Subcutaneous abdominal adipose tissue (tissue), 5 donors: ENCODE results near the gene GNAS.

ENCODE experiments used
- H3K27ac ChIP-seq: one replicate; pipeline ENCODE4 v1.7.0; 2013; ENCODE audit warnings: low read depth, mild to moderate bottlenecking, inconsistent platforms, low read length, moderate library complexity
- H3K27me3 ChIP-seq, 5 donors: one replicate each; pipeline ENCODE4 v1.7.0; 2013; ENCODE audit warnings: low read length in 5 of 5, inconsistent platforms in 1 of 5; ENCODE audit not compliant: control insufficient read depth in 5 of 5, insufficient read depth in 4 of 5
- H3K36me3 ChIP-seq, 5 donors: one replicate each; pipeline ENCODE4 v1.7.0; 2013; ENCODE audit warnings: low read length in 5 of 5; ENCODE audit not compliant: control insufficient read depth in 5 of 5, insufficient read depth in 5 of 5
- H3K4me1 ChIP-seq, 5 donors: one replicate each; pipeline ENCODE4 v1.7.0; 2013; ENCODE audit warnings: low read length in 5 of 5, mild to moderate bottlenecking in 3 of 5, moderate library complexity in 1 of 5; ENCODE audit not compliant: control insufficient read depth in 5 of 5, insufficient read depth in 5 of 5
- H3K4me3 ChIP-seq, 5 donors: one replicate each; pipeline ENCODE4 v1.7.0; 2013; ENCODE audit warnings: low read length in 5 of 5, low read depth in 1 of 5
- H3K9ac ChIP-seq, 5 donors: one replicate each; pipeline ENCODE4 v1.7.0; 2013; ENCODE audit warnings: low read length in 5 of 5, mild to moderate bottlenecking in 4 of 5, moderate library complexity in 3 of 5
- H3K9me3 ChIP-seq, 5 donors: one replicate each; pipeline ENCODE4 v1.7.0; 2013; ENCODE audit warnings: low read length in 5 of 5; ENCODE audit not compliant: control insufficient read depth in 5 of 5
- donor health status: healthy.
- donor health status: healthy.
- donor health status: healthy.
- donor health status: healthy.
- donor health status: healthy.

Gene GNAS

DNA sequence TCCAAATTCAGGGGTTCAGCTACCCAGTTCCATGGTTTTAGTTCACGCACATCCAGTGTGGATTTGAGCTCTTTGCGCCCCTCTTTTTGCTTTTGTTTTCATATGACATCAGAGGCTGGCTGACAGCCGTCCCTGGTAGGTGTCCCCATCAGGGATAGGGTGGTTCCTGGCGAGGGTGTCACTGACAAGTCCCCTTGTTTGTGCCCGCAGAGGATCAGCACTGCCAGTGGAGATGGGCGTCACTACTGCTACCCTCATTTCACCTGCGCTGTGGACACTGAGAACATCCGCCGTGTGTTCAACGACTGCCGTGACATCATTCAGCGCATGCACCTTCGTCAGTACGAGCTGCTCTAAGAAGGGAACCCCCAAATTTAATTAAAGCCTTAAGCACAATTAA is 58.0 kb downstream of the GNAS start:
- H3K36me3 ChIP-seq: peaks cover 23 to 54% (median 44%) of the 10 kb centered on the region in 5 donors
- H3K9ac ChIP-seq: no peak overlapping the region
- H3K4me3 ChIP-seq: no peak overlapping the region
- H3K27ac ChIP-seq: no peak overlapping the region
- peaks cover 6 to 42% (median 32%) of the 10 kb centered on the region in 5 donors for H3K4me1 ChIP-seq
- H3K9me3 ChIP-seq: no peaks in the 10 kb centered on the region
- no peaks in the 10 kb centered on the region for H3K27me3 ChIP-seq

DNA sequence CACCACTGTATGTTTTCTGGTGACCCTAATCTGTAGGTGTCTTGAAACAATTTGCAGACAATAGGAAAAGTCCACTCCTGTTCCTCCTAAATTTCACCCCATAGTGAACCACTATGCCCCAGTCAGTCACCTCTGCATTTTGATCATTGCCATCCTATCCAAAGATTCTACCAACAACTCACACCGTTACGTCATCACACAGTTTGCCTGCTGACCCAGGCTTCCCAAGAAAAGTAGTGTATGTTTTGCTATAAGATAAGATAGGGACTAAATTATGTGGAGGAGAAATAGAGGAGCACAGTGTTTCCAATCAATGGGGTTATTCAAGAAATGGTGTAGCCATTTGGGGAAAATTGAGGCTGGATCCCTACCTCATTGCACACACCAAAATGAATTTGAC is 58.8 kb downstream of the GNAS start:
- Histone ChIP-seq H3K27me3 (no peaks in the 10 kb centered on the region), H3K9ac (no peak overlapping the region), H3K36me3 (peaks cover 17 to 46% (median 36%) of the 10 kb centered on the region in 5 donors), H3K4me1 (peaks cover 6 to 34% (median 27%) of the 10 kb centered on the region in 5 donors), H3K4me3 (no peak overlapping the region), H3K27ac (no peak overlapping the region), H3K9me3 (no peaks in the 10 kb centered on the region)

DNA sequence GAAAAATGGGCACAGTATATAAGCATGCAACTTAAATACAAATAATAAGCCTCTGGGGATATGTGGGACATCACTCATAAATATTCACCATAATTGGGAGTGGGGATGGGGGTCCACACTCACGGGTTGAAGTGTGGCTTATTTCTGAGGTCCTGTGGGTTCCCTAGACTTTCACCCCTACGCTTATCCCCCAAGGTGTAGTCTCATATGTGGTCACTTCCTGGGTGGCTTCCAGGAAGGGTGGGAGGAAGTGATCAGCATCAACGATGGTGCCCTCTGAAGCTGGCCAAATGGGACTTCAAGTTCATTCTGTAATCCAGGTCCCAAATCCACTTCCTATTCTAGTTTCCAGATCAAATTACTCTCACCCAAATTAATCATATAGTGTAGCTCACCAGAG is 59.5 kb downstream of the GNAS start:
- H3K9ac ChIP-seq: no peak overlapping the region
- H3K27me3 ChIP-seq: no peaks in the 10 kb centered on the region
- H3K36me3 ChIP-seq: peaks cover 17 to 43% (median 36%) of the 10 kb centered on the region in 5 donors
- H3K4me1 ChIP-seq: peaks cover 6 to 28% (median 22%) of the 10 kb centered on the region in 5 donors
- H3K27ac ChIP-seq: no peak overlapping the region
- no peak overlapping the region for H3K4me3 ChIP-seq
- no peaks in the 10 kb centered on the region for H3K9me3 ChIP-seq

DNA sequence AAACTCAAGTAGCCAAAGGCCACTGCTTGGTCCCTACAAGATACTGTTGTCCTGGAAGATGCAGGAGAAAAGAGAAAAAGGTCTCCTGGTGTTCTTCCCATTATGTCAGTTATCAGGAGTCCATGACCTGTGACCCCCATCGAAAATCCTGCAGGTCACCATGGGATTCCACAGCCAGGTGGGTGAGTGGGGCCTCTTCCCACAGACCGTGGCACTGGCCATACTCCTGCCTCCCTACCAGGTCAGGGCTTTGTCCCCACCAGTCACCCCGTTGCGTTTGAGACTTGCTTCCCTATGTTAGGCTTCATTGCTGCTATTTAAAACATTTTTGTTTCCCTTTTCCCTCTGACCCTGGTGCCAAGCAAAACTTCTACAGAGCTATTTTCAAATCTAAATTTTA is 60.6 kb downstream of the GNAS start:
- H3K9me3 ChIP-seq: no peaks in the 10 kb centered on the region
- no peak overlapping the region for H3K27ac ChIP-seq
- no peak overlapping the region for H3K9ac ChIP-seq
- H3K36me3 ChIP-seq: peaks cover 16 to 40% (median 36%) of the 10 kb centered on the region in 5 donors
- no peaks in the 10 kb centered on the region for H3K27me3 ChIP-seq
- H3K4me3 ChIP-seq: no peak overlapping the region
- H3K4me1 ChIP-seq: peaks cover 6 to 17% (median 12%) of the 10 kb centered on the region in 5 donors

DNA sequence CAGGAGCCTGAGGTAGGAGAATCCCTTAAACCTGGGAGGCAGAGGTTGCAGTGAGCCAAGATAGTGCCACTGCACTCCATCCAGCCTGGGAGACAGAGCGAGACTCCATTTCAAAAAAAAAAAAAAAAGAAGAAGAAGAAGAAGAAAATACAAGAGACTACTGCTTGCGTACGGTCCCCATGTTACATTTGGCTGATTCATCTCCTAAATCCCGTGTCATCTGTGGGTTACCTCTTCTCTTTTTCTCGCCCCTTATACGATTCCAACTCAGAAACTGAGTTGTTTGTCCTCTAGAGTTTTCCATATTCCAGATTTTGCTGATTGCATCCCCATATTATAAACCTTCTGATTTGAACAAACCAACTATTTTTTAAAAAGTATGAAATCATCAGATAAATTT is 66.1 kb downstream of the GNAS start:
- Histone ChIP-seq H3K9me3 (no peaks in the 10 kb centered on the region), H3K4me3 (no peak overlapping the region), H3K27ac (no peak overlapping the region), H3K9ac (no peak overlapping the region), H3K36me3 (no peaks in the 10 kb centered on the region), H3K27me3 (no peaks in the 10 kb centered on the region), H3K4me1 (peaks cover 0 to 2% (median 0%) of the 10 kb centered on the region in 5 donors)

DNA sequence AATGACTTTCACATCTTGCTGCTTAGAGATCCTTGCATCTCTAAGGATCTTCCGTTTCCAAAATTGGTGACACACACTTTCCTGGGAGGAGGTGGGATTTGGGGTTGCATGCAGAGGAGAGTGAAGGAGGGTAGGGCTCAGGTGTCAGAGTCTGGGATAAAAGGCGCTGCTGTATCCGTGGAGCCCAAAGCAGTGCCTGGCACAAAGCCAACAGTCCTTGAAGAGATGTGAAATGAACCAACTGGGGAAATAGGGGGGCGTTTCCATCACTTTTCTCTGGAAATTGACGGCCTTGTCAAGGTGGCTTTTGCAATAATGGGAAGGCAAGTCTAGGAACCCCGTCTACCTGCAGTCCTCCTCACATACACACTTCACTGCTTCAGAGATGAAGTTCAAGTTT is 69.0 kb downstream of the GNAS start:
- Histone ChIP-seq H3K4me3 (no peak overlapping the region), H3K9me3 (no peaks in the 10 kb centered on the region), H3K4me1 (peaks cover 0 to 2% (median 0%) of the 10 kb centered on the region in 5 donors), H3K27me3 (no peaks in the 10 kb centered on the region), H3K36me3 (no peaks in the 10 kb centered on the region), H3K9ac (no peak overlapping the region), H3K27ac (no peak overlapping the region)

DNA sequence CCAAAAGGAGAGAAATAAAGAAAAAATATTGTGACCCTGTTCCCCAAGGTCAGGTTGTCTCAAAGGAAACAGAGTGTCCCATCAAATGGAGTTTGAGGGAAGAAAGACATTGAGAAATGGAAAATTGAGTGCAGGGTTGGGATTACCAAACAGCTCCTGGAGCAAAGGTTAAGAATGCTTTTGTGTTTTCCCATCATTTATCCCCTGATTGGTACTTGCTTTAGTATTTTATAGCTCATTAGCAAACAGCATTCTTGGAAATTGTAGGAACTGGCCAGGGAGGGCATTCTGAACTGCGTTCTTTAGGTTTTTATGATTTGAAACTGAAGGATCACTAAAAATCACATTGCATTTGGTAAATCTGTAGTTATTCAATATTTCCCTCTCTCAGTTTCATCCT is 69.5 kb downstream of the GNAS start:
- no peaks in the 10 kb centered on the region for H3K27me3 ChIP-seq
- no peaks in the 10 kb centered on the region for H3K36me3 ChIP-seq
- H3K9me3 ChIP-seq: no peaks in the 10 kb centered on the region
- H3K27ac ChIP-seq: no peak overlapping the region
- no peak overlapping the region for H3K9ac ChIP-seq
- no peak overlapping the region for H3K4me3 ChIP-seq
- peaks cover 0 to 2% (median 0%) of the 10 kb centered on the region in 5 donors for H3K4me1 ChIP-seq

DNA sequence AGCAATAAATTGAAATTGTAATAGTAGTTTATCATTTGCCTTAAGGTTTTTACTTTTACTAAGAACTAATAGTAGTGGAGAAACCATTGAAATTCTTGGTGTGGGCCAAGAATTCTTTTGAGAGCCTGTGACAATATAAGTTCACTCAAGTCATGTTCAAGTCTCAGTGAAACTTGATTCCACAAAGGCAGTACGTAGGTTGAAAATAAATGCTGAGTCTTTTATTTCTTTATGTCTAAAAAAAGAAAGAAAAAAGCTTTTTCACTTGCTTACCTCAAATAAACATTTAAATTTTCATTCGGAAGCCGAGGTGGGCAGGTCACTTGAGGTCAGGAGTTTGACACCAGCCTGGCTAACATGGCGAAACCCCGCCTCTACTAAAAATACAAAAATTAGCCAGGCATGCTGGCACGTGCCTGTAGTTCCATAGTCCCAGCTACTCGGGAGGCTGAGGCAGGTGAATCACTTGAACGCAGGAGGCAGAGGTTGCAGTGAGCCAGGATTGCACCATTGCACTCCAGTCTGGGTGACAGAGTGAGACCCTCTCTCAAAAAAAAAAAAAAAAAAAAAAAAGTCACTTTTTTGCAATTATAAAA is 70.7 kb downstream of the GNAS start:
- Histone ChIP-seq H3K4me3 (no peak overlapping the region), H3K27ac (no peak overlapping the region)

DNA sequence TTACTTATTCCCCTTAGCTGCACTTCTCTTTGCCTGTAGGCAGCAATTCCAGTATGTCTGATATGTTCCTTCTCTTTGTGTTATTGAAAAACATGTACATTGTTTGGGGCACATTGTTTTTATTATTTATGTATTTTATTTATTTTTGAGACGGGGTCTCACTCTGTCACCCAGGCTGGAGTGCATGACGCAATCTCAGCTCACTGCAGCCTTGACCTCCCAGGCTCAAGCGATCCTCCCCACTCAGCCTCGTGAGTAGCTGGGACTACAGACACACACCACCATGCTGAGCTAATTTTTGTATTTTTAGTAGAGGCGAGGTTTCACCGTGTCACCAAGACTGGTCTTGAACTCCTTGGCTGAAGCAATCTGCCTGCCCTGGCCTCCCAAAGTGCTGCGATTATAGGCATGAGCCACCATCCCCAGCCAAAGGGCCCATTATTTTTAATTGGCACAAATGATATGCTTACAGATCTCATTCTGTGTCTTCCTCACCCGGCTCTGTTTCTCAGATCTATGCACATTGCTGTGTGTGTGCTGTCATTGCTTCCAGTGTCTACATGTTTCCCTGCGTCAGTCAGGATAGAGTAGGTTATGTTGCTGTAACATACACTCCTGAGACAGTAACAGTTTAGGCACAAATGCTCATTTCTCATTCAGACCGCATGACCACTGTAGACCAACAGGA is 74.4 kb downstream of the GNAS start:
- no peak overlapping the region for H3K9ac ChIP-seq
- H3K36me3 ChIP-seq: no peaks in the 10 kb centered on the region
- H3K9me3 ChIP-seq: no peaks in the 10 kb centered on the region
- H3K27me3 ChIP-seq: no peaks in the 10 kb centered on the region
- H3K27ac ChIP-seq: no peak overlapping the region
- H3K4me3 ChIP-seq: no peak overlapping the region
- peaks cover 1 to 10% (median 3%) of the 10 kb centered on the region in 5 donors for H3K4me1 ChIP-seq

More for the DNA sequence above, 70.7 kb downstream of the GNAS start:
- Histone ChIP-seq H3K36me3 (no peaks in the 10 kb centered on the region), H3K4me1 (peaks cover 0 to 2% (median 0%) of the 10 kb centered on the region in 5 donors), H3K27me3 (no peaks in the 10 kb centered on the region), H3K9ac (no peak overlapping the region), H3K9me3 (no peaks in the 10 kb centered on the region)

DNA sequence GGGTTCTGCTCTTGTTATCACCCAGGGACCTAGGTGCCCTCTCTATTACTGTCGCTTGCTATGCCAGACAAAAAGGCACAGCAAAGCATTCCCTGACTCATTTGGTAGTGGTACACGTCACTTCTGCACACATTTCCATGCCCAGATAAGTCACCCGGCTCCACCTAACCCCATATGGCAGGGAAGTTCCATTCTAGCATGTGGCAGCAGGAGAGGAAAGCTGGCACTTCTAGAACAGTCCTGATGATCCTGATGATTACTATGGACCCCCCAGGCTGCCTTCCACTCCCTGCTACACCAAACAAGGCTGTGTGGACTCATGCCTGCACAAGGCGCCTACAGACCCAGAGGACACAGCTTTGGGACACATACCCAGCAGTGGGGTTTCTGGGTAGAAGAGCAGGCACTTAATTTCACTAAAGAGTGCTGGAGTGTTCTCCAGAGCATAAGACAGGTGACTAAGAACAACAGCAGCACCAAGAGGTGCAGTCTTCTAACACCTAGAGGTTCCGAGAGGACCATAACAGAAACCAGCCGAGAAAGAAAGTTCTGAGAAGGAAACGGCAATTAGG is 75.1 kb downstream of the GNAS start:
- Histone ChIP-seq H3K27me3 (no peaks in the 10 kb centered on the region), H3K4me1 (peaks cover 1 to 10% (median 3%) of the 10 kb centered on the region in 5 donors), H3K9me3 (no peaks in the 10 kb centered on the region), H3K27ac (no peak overlapping the region), H3K4me3 (no peak overlapping the region), H3K36me3 (no peaks in the 10 kb centered on the region), H3K9ac (no peak overlapping the region)
